GM18505 (cell line): ENCODE measurements around the gene SIL1.
"Not testable (repeated sequence)": the region's sequence is repeated elsewhere in the genome, so short reads cannot be mapped to it uniquely, and the experiment has no call there.

Experiments used
- ATAC-seq: cut with Tn5 transposase; IDR thresholded peaks from one replicate; pipeline ENCODE4 v1.9.1; 2021; ENCODE audit not compliant: unreplicated experiment
- POLR2A ChIP-seq: IDR thresholded peaks from 4 replicates; pipeline ENCODE4 v1.6.1; 2011; ENCODE audit warnings: borderline replicate concordance; ENCODE audit not compliant: insufficient read depth, insufficient read length; ENCODE audit errors: extremely low read depth

SIL1 gene

DNA sequence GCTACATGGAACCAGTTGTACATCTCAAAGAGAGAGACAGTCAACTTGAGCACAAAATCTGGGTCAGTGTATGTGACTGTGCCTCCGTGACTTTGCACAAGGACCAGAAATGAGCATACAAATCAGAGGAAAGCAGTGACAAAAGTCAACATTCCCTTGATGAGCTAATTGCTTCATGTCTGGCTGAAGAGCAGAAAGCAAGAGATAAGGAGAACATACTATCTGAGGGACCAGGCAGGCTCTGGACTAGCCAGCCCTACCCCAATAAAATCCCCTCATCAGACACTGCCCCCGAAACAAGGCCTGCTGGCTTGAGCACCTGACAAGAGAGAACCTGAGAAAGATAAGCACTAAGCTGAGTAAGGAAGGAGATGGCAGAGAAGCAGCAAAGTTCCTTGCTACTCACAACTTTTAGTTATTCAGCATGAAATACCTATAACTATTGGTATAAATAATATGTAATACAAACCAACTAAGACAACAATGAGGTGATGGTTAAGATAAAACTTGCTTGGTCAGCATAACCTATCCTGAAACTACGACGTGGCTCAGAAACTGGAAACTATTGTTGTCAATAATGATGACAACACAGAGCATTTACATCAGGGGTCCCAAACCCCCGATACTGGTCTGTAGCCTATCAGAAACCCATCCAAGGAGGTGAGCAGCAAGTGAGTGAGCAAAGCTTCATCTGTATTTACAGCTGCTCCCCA, 9.5 kb downstream of the SIL1 start:
- no peak for ATAC-seq
- no peak for TF ChIP-seq POLR2A

DNA sequence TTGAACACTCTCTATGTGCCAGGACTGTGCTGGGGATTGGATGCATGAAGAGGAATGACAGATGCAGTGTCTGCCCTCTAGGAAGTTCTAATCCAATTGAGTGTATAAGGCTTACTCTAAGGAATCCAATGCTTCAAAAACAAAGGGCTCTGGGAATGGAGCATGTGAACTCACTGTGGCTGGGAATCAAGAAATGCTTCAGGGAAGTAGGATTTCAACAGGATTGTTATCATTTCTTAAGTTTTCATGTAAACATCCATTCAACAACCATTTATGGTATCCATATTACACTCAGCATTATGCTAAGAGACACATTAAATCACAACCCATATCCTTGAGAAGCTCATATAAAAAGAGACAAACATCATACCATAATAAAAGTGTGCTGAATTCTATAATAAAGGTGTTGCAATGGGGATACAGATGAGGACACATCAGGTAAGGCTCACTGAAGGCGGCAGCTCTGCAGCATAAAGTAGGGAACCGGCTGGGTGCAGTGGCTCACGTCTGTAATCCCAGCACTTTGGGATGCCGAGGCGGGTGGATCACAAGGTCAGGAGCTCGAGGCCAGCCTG, 11.3 kb downstream of the SIL1 start:
- no peak for TF ChIP-seq POLR2A
- ATAC-seq, result no peak

DNA sequence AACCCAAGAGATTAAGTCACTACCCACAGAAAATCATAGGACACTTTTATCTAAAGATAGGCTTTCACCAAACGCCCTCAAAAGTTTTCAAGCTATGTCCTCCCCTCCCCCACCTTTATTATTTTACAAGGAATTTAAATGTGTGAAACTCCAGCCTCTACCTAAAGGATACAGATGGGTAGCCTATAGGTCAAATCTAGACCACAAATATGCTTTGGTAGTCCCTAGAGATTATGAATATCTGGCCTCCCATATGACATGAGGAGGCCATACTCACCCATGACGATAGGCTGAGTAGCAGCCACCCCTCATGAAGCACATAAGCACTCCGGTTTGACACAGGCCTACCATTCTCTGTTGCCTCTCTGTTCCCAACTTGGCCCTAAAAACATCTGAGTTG, 11.9 kb downstream of the SIL1 start:
- no peak for ATAC-seq

DNA sequence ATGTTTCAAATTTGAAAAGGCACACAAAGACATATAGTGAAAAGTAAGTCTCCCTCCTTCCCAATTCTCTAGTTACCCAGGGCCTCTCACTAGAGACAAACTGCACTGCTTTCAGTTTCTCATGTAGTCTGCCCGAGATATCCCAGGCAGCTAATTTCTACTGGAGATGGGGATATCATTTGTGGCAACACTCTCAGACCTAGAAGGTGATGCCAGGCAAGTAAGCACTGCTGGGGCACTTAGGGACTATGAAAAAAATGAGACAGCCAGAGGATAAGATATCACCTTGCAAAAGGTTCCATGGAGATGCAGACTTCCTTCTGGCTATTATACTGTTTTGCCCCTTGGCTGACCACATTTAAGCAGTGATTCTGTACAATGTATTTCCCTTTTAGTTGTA, 12.6 kb downstream of the SIL1 start:
- ATAC-seq, result no peak
- no peak for TF ChIP-seq POLR2A

More for the DNA sequence above, 11.9 kb downstream of the SIL1 start:
- TF ChIP-seq POLR2A, result no peak

DNA sequence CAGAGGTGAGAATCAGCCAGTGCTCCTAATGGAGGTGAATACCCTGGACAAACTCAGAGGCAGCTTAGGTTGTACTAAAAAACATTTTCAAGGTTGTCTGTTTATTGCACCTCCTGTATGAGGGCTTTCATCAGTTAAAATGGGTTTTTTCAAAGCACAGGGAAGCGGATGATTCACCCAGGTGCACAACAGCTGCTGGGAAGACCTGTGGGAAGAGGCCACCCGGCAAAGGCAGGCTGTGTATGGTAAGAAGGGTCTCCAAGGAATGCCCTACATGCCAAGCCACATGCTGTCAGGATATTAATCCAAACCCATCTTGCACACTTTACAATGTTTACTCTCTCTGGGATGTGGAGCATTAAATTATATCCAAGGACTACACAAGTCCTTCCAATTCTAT, 14.7 kb downstream of the SIL1 start:
- ATAC-seq, result no peak
- no peak for TF ChIP-seq POLR2A

DNA sequence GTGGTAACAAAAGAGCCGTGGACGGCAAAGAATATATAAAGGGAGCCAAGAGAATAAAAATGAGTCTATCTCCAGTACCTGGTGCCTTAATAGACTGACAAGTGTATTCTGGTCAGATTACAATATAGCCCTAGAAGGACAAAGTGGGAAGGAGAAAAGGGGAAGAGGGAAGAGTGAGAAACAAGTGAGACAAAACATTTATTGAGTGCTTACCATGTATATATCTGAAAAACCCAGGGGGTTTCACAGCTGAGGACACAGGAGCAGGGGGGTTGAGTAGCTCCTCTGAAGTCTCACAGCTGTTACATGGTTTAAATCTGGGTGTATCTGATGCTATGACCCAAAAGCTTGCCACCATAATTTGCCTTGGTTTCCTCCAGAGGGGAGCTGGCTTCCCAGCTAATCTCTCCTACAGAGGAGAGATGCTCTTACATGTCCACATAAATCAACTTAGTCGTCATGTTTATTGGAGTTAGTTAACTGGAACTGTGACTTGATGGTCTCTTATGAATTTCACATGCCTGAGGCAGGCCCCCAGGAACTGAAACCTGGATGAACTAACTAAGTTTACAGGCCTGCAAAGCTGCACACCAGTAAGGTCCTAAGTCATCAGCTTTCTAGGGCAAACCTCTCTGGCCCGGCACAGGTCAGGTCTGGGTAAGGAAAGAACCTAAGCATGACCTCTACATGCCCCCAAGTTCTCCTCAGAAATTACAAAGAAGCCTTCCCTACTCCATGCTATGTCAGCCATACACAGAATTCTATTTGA, 15.5 kb downstream of the SIL1 start:
- TF ChIP-seq POLR2A, result no peak
- no peak for ATAC-seq

DNA sequence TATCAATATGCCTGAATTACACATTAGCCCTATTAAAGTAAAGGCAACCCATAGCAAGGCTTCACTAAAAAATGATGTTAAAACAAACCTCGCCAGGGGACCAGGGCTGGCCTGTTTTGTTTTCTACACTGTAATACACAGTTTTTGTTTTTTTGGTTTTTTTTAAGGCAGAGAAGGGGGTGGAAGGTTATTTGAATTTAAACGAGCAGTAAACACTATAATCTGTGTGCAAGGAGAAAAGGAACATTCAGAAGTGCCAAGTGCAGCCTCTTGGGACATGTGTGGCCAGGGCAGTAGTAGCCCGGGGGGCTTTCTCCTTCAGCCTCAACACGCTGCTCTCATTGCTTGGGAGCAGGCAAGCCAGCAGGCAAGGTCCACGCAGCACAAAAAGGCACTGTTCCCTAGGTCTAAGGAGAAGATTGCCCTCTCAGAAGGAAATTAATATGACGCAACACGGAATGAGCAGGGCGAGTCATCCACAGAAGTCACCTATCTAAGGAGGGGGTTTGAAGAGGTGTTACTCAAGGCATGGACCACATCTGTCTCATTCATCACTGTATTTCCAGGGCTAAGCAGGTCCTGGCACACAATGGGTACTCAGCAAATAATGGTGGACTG, 16.2 kb downstream of the SIL1 start:
- ATAC-seq, result no peak
- TF ChIP-seq POLR2A, result no peak

DNA sequence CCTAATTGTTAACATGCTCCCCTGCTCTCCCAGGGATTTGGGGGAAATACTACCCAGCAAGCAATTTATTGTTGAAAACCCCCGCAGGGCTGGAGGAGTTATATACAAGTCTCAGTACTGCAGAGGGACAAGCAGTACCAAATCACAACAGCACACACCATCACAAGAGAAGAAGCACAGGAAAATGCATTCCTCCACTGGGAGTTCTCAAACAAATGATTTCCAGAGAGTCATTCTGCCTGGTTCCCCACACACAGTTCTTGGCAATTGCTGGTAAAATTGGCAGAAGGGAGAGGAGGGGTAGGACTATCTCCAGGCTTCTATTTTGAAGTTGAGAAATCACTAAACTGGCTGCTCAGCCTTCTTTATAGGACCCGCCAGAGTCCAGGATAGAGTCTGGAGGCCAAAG, 16.8 kb downstream of the SIL1 start:
- TF ChIP-seq POLR2A, result no peak
- ATAC-seq, result no peak

DNA sequence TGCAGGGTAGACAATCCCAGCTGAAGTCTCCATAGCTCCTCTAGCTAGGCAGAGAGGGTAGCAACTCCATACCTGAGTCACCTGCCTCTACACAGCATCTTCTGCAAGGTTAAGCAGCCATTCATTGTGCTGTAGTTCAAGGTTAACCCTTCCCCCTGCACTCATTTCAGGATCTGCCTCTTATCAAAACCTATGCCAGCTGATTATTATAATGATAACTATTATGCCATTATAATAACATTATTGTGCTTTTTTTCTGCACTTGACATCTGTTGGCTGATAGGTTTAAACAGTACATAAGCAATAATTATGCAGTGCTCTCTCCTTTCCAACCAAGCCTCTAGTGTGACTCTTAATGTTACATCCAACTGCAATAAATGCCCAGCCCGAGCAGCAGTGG, 17.3 kb downstream of the SIL1 start:
- no peak for ATAC-seq
- TF ChIP-seq POLR2A, result no peak

DNA sequence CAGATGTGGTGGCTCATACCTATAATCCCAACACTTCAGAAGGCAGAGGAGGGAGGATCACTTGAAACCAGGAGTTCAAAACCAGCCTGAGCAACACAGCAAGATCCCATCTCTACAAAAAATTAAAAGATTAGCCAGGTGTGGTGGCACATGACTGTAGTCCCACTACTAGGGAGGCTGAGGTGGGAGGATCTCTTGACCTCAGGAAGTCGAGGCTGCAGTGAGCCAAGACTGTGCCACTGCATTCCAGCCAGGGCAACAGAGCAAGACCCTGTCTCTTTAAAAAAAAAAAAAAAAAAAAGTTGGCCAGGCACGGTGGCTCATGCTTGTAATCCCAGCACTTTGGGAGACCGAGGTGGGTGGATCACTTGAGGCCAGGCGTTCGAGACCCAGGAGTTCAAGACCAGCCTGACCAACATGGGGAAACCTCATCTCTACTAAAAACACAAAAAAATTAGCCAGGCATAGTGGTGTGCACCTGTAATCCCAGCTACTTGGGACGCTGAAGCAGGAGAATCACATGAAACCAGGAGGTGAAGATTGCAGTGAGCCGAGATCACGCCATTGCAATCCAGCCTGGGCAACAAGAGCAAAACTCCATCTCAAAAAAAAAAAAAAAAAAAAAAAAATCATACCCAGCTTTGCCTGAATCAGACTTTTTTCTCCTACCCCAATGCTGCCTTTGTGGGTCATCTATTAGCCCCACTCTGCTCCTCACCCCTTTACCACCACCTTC, 18.2 kb downstream of the SIL1 start:
- not testable (repeated sequence) for ATAC-seq

DNA sequence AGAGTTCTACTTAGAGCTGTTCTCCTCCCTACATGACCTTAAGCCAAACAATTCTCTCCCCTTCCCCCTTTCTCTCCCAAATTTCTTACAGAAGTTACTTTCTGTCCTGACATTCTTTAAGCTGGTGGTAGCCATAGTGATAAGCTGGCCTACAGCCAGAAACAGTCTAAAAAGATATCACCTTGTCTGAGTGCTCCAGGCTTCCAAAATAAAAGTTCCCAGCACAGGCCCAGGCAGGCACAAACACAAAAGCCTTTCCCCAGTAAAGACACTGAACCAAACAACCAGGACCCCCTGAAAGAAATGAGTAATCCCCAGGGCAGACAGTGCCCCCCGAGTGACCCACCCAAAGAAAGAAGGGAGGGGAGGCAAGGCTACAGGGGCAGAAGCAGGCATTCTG, 19.2 kb downstream of the SIL1 start:
- no peak for TF ChIP-seq POLR2A
- ATAC-seq, result no peak

DNA sequence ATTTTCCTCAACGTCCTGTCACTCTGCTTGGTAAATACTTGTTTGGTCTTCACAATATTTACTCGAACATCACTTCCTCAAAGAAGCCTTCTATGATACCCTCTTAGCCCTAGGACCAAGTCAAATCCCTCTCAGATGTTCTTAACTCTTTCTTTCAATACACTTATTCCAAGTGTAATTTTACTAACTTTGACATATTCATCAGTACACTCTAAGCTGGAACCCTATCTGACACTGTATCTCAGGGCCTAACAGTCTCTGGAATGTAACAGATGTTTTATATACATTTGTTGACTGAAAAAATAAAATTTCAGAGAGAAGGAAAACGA, 19.6 kb downstream of the SIL1 start:
- TF ChIP-seq POLR2A, result no peak
- ATAC-seq, result no peak
